Tibial artery (tissue), 4 donors: ENCODE results near the gene NLGN1.

ENCODE experiments used
- DNase-seq, 2 donors: peaks; one replicate each; pipeline ENCODE4 v3.0.0-alpha.2; 2019
- H3K27ac ChIP-seq, 2 donors: fragments of 200-600 bp; sonication (generic) in 1 of 2; 1 replicate in 1 of 2; 2 replicates in 1 of 2; pipeline ENCODE4 v1.5.1; 2018 to 2019; ENCODE audit warnings: mild to moderate bottlenecking in 1 of 2
- H3K27me3 ChIP-seq, 2 donors: fragments of 200-600 bp; sonication (generic) in 1 of 2; one replicate each; pipeline versions ENCODE4 v1.5.1 to v1.6.0; 2016 to 2019
- H3K36me3 ChIP-seq, 3 donors: fragments of 200-600 bp; sonication (generic) in 2 of 3; one replicate each; pipeline ENCODE4 v1.5.1; 2016 to 2019; ENCODE audit warnings: mild to moderate bottlenecking in 2 of 3
- H3K4me1 ChIP-seq, 4 donors: fragments of 200-600 bp; sonication (generic) in 2 of 4; 1 replicate in 3 of 4; 2 replicates in 1 of 4; pipeline ENCODE4 v1.5.1; 2016 to 2019
- H3K4me3 ChIP-seq, 2 donors: fragments of 200-600 bp; sonication (generic) in 1 of 2; 1 replicate in 1 of 2; 2 replicates in 1 of 2; pipeline ENCODE4 v1.5.1; 2018 to 2019; ENCODE audit warnings: mild to moderate bottlenecking in 2 of 2
- H3K9me3 ChIP-seq, 3 donors: fragments of 200-600 bp; sonication (generic) in 1 of 3; one replicate each; pipeline ENCODE4 v1.5.1; 2016 to 2019
- CTCF ChIP-seq, 2 experiments: fragments of 200-600 bp in 1 of 2; fragments of 450-650 bp in 1 of 2; IDR thresholded peaks; one replicate each; pipeline ENCODE4 v1.5.1; 2017 to 2019; ENCODE audit warnings: antibody characterized with exemption in 2 of 2, mild to moderate bottlenecking in 1 of 2, moderate library complexity in 1 of 2
- intact Hi-C: fragments of 100-400 bp; cut with DNase I; formaldehyde crosslinking; loops from one replicate; pipeline ENCODE4 v1.15.0; 2023; ENCODE audit warnings: low total_unique reads

The NLGN1 gene

GRCh38 chr3:173913397-173913796, 515.9 kb downstream of the NLGN1 start:
- H3K36me3 ChIP-seq: no peaks in the 10 kb centered on the region
- H3K4me1 ChIP-seq: peaks cover 0 to 4% (median 0%) of the 10 kb centered on the region in 4 donors
- no peak for TF ChIP-seq CTCF (IDR thresholded peaks at IDR 0.05)
- no peak overlapping the region for H3K4me3 ChIP-seq
- H3K9me3 ChIP-seq: no peaks in the 10 kb centered on the region
- H3K27me3 ChIP-seq: no peaks in the 10 kb centered on the region
- DNase-seq: no peak
- no peak overlapping the region for H3K27ac ChIP-seq
- intact Hi-C loops: no loop called here

DNA sequence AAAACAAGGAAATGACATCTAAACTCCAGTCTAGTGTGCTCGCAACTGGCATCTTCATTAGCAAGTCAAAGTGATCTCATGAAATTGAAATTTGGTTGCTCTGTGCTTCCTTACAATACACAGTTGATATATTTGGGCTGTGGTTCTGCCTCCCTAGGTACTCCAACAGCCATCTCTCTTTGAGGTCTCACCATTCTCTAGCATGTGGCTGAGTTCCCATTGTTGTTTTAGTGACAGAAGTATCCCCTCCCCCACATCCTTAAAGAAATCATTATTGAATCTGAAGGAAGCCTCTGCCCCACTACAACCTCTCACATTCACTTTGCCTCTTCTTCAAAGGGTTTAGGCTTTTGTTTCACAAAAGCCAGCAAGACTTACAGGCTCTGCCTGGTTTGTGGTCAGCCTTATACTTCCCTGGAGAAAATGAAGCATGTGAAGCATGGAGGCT, 516.5 kb downstream of the NLGN1 start:
- H3K27ac ChIP-seq: no peak overlapping the region
- DNase-seq: no peak
- no peaks in the 10 kb centered on the region for H3K9me3 ChIP-seq
- H3K4me3 ChIP-seq: no peak overlapping the region
- H3K27me3 ChIP-seq: no peaks in the 10 kb centered on the region
- no peak for TF ChIP-seq CTCF (IDR thresholded peaks at IDR 0.05)
- H3K36me3 ChIP-seq: no peaks in the 10 kb centered on the region
- peaks cover 0 to 4% (median 0%) of the 10 kb centered on the region in 4 donors for H3K4me1 ChIP-seq
- intact Hi-C loops: no loop called here

DNA sequence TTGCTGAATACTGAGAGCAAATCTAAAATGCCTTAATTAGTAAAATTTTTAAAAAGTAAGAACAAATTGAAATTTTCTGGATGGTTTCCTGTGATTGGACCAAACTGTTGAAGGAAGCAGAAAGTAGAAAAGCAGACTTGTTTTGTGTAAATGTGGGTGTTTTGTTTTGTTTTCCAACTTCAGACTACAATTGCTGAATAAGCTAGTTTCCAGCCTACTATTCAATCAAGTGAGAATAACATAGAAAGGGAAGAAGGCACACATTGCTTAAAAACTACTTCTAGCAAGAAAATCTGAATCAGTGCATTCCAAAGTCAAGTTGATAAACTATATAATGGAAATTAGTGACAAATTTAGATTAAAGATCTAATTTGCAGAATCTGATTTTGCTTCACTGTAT, 519.3 kb downstream of the NLGN1 start:
- no peak for DNase-seq
- no peak for TF ChIP-seq CTCF (IDR thresholded peaks at IDR 0.05)
- Histone ChIP-seq H3K36me3 (no peaks in the 10 kb centered on the region), H3K27ac (no peak overlapping the region), H3K4me1 (peaks cover 0 to 4% (median 0%) of the 10 kb centered on the region in 4 donors), H3K27me3 (no peaks in the 10 kb centered on the region), H3K9me3 (no peaks in the 10 kb centered on the region), H3K4me3 (no peak overlapping the region)
- intact Hi-C loops: no loop called here

DNA sequence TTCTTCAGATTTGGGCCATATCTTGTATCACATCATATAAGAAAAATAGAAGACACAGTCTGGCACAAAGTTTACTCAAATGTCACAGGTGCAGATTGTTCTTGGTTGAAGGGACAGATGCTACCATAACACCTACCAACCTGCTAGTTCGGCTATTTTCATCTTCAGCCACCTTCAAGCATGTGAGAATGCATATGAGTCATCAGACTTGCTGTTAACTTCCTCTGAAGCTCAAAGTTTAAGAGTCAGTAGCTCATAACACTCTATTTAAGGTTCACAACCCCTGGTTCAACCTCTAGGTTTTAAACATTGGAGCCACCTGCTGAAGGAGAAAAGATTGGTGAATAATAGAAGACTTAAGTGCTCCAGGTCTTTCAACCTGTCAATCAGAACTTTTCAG, 522.8 kb downstream of the NLGN1 start:
- no peak overlapping the region for H3K4me3 ChIP-seq
- no peak for DNase-seq
- no peaks in the 10 kb centered on the region for H3K36me3 ChIP-seq
- no peak for TF ChIP-seq CTCF (IDR thresholded peaks at IDR 0.05)
- intact Hi-C loops: no loop called here
- H3K9me3 ChIP-seq: no peaks in the 10 kb centered on the region
- H3K27me3 ChIP-seq: no peaks in the 10 kb centered on the region
- H3K27ac ChIP-seq: no peak overlapping the region
- H3K4me1 ChIP-seq: no peaks in the 10 kb centered on the region

DNA sequence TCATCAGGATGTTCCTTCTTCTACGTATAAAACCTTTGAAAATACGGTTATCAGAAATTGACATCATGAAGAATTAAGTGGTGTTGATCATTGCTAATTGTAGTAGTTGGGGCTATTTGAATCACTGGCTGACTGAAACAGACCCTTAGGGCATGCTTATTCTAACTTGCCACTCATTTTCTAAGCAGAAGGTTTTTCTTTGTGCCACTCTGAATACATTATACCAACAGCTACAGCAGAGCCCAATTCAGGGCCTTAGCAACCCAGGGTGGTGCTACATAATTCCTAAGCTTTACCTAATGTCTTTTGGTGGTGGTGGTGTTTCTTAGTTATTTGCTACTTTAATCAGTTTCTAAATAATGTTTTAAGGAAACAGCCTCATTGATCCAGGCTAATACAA, 524.2 kb downstream of the NLGN1 start:
- no peak for TF ChIP-seq CTCF (IDR thresholded peaks at IDR 0.05)
- Histone ChIP-seq H3K27me3 (no peaks in the 10 kb centered on the region), H3K4me1 (no peaks in the 10 kb centered on the region), H3K27ac (no peak overlapping the region), H3K9me3 (no peaks in the 10 kb centered on the region), H3K4me3 (no peak overlapping the region), H3K36me3 (no peaks in the 10 kb centered on the region)
- no peak for DNase-seq
- intact Hi-C loops: no loop called here

DNA sequence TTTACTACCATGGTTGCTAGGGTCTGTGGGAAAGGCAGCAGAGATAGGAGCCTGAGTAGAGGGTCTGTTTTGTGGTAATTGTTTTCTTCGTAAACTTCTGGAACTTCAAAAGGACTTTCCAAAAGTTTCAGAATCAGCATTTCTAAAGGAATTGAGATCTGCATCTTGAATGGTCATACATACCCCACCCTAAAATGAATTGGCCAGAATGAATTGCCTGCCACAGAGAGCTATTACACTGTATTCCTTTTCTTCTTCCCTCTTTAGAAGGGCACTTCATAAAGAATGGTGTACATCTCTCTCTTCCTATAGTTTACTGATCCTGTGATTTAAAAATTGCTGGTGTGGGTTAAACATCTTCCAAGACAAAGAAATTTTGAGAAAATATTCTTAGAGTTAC, 525.7 kb downstream of the NLGN1 start:
- no peak overlapping the region for H3K4me3 ChIP-seq
- intact Hi-C loops: no loop called here
- H3K4me1 ChIP-seq: no peaks in the 10 kb centered on the region
- no peak for DNase-seq
- H3K9me3 ChIP-seq: no peaks in the 10 kb centered on the region
- no peak overlapping the region for H3K27ac ChIP-seq
- H3K27me3 ChIP-seq: no peaks in the 10 kb centered on the region
- TF ChIP-seq CTCF (IDR thresholded peaks at IDR 0.05): no peak
- no peaks in the 10 kb centered on the region for H3K36me3 ChIP-seq
